Gastrocnemius medialis (tissue), 4 donors: Measurements from ENCODE around the gene PRR33.

ENCODE experiments used
- POLR2A ChIP-seq, 2 donors: fragments of 450-650 bp; IDR thresholded peaks; one replicate each; pipeline ENCODE4 v1.6.1; 2017; ENCODE audit warnings: antibody characterized with exemption in 2 of 2, mild to moderate bottlenecking in 2 of 2, moderate library complexity in 2 of 2
- TF ChIP-seq, protein P1 (sequence below), 5 experiments: fragments of 450-650 bp in 3 of 5; fragments of 200-600 bp in 2 of 5; sonication (generic) in 2 of 5; IDR thresholded peaks in 4 of 5; conservative IDR thresholded peaks in 1 of 5; 1 replicate in 4 of 5; 2 replicates in 1 of 5; pipeline ENCODE4 v1.5.1; 2016 to 2019; ENCODE audit warnings: antibody characterized with exemption in 5 of 5, mild to moderate bottlenecking in 3 of 5, moderate library complexity in 3 of 5

DNA sequence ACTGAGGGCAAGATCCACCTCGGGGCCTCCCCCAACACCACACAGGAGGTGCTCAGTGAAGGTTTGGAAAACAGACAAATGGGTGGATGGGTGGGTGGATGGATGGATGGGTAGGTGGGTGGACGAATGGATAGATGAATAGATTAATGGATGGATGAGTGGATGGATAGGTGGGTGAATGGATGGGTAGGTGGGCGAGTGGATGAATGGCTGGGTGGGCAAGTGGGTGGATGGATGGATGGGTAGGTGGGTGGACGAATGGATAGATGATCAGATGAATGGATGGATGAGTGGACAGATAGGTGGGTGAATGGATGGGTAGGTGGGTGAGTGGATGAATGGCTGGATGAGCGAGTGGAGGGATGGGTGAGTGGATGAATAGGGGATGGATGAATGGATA, 863 bp upstream of the PRR33 start:
- TF ChIP-seq, protein P1, sequence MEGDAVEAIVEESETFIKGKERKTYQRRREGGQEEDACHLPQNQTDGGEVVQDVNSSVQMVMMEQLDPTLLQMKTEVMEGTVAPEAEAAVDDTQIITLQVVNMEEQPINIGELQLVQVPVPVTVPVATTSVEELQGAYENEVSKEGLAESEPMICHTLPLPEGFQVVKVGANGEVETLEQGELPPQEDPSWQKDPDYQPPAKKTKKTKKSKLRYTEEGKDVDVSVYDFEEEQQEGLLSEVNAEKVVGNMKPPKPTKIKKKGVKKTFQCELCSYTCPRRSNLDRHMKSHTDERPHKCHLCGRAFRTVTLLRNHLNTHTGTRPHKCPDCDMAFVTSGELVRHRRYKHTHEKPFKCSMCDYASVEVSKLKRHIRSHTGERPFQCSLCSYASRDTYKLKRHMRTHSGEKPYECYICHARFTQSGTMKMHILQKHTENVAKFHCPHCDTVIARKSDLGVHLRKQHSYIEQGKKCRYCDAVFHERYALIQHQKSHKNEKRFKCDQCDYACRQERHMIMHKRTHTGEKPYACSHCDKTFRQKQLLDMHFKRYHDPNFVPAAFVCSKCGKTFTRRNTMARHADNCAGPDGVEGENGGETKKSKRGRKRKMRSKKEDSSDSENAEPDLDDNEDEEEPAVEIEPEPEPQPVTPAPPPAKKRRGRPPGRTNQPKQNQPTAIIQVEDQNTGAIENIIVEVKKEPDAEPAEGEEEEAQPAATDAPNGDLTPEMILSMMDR (IDR thresholded peaks at IDR 0.05 in 4 of 5, conservative IDR thresholded peaks at IDR 0.05 in 1 of 5) = no peak
- TF ChIP-seq POLR2A (IDR thresholded peaks at IDR 0.05) = no peak
